K562 (cell line): ENCODE measurements around the gene GCDH. TPM values are rescaled to one million over a fixed set of nuclear protein-coding genes. Genes with fewer than 3 reads are reported as not detected.

Experiments
- CUX1 ChIP-seq: fragments of 200-800 bp; sonication (Bioruptor generic); IDR thresholded peaks from 2 replicates; pipeline ENCODE4 v1.6.1; 2016; ENCODE audit warnings: missing genetic modification characterization, missing compliant biosample characterization
- ETS2 ChIP-seq: IDR thresholded peaks from 2 replicates; pipeline ENCODE4 v1.6.1; 2016; ENCODE audit warnings: borderline replicate concordance, missing genetic modification characterization, mild to moderate bottlenecking, moderate library complexity, missing compliant biosample characterization; ENCODE audit not compliant: poor library complexity, severe bottlenecking
- GATA2 ChIP-seq: sonication (generic); formaldehyde crosslinking; IDR thresholded peaks from 2 replicates; pipeline ENCODE4 v1.4.0; 2020; ENCODE audit warnings: mild to moderate bottlenecking, missing genetic modification reagents
- GATAD2A ChIP-seq: fragments of 450-650 bp; IDR thresholded peaks from 2 replicates; pipeline ENCODE4 v1.6.1; 2017
- NUFIP1 ChIP-seq: fragments of 450-650 bp; IDR thresholded peaks from 2 replicates; pipeline ENCODE4 v1.6.1; 2018; ENCODE audit not compliant: partially characterized antibody
- SMARCC2 ChIP-seq: fragments of 450-650 bp; IDR thresholded peaks from 2 replicates; pipeline ENCODE4 v1.6.1; 2017; ENCODE audit warnings: antibody characterized with exemption, moderate library complexity, mild to moderate bottlenecking, low read depth
- SMC3 ChIP-seq: conservative IDR thresholded peaks from 2 replicates; pipeline ENCODE4 v1.6.1; 2011; ENCODE audit warnings: low read depth, low read length, improper control_type of control experiment; ENCODE audit not compliant: insufficient read depth
- TCF15 ChIP-seq: fragments of 250-450 bp; sonication (Bioruptor Pico); IDR thresholded peaks from 2 replicates; pipeline ENCODE4 v1.8.0; 2022; ENCODE audit warnings: moderate library complexity, mild to moderate bottlenecking, inconsistent platforms
- U2AF1 ChIP-seq: fragments of 200-400 bp; formaldehyde crosslinking; optimal IDR thresholded peaks from 2 replicates; pipeline ENCODE3; 2017; ENCODE audit warnings: mild to moderate bottlenecking, low read depth, low read length, moderate library complexity
- polyA plus RNA-seq, 8 experiments: library from polyadenylated mRNA; depleted of rRNA in 4 of 8; stranded (reverse) in 5 of 8; unstranded in 3 of 8; fragments of >200 nt; fragmentation: Nextera tagmentation in 2 of 8; fragmentation: Illumina TruSeq in 1 of 8; extraction: Ambion mirVana in 2 of 8; extraction: Trizol in 1 of 8; gene quantifications; 2 replicates each; pipeline versions ENCODE4 v1.2.1 to v1.2.3, GENCODE V29; 2011 to 2014; ENCODE audit warnings: inconsistent platforms in 1 of 8, missing spikeins in 1 of 8
- total RNA-seq, 7 experiments: library from RNA; depleted of rRNA in 6 of 7; stranded (reverse); fragments of >200 nt in 6 of 7; fragmentation: Illumina TruSeq in 2 of 7; extraction: Trizol in 2 of 7; gene quantifications; 2 replicates each; pipeline versions ENCODE4 v1.2.1 to v1.2.3, GENCODE V29; 2011 to 2021; ENCODE audit warnings: low replicate concordance in 1 of 7
- TF ChIP-seq, protein P1 (sequence below): fragments of 450-650 bp; IDR thresholded peaks from 2 replicates; pipeline ENCODE4 v1.6.1; 2016; ENCODE audit warnings: mild to moderate bottlenecking, moderate library complexity

The GCDH gene
- total and polyA plus RNA-seq, 9 of the 15 experiments (the other 6 are each of a cell fraction or from before 2014, with no cell fraction given) = 2.9 to 50.8 (median 19.1) TPM

- TF ChIP-seq, protein P1, sequence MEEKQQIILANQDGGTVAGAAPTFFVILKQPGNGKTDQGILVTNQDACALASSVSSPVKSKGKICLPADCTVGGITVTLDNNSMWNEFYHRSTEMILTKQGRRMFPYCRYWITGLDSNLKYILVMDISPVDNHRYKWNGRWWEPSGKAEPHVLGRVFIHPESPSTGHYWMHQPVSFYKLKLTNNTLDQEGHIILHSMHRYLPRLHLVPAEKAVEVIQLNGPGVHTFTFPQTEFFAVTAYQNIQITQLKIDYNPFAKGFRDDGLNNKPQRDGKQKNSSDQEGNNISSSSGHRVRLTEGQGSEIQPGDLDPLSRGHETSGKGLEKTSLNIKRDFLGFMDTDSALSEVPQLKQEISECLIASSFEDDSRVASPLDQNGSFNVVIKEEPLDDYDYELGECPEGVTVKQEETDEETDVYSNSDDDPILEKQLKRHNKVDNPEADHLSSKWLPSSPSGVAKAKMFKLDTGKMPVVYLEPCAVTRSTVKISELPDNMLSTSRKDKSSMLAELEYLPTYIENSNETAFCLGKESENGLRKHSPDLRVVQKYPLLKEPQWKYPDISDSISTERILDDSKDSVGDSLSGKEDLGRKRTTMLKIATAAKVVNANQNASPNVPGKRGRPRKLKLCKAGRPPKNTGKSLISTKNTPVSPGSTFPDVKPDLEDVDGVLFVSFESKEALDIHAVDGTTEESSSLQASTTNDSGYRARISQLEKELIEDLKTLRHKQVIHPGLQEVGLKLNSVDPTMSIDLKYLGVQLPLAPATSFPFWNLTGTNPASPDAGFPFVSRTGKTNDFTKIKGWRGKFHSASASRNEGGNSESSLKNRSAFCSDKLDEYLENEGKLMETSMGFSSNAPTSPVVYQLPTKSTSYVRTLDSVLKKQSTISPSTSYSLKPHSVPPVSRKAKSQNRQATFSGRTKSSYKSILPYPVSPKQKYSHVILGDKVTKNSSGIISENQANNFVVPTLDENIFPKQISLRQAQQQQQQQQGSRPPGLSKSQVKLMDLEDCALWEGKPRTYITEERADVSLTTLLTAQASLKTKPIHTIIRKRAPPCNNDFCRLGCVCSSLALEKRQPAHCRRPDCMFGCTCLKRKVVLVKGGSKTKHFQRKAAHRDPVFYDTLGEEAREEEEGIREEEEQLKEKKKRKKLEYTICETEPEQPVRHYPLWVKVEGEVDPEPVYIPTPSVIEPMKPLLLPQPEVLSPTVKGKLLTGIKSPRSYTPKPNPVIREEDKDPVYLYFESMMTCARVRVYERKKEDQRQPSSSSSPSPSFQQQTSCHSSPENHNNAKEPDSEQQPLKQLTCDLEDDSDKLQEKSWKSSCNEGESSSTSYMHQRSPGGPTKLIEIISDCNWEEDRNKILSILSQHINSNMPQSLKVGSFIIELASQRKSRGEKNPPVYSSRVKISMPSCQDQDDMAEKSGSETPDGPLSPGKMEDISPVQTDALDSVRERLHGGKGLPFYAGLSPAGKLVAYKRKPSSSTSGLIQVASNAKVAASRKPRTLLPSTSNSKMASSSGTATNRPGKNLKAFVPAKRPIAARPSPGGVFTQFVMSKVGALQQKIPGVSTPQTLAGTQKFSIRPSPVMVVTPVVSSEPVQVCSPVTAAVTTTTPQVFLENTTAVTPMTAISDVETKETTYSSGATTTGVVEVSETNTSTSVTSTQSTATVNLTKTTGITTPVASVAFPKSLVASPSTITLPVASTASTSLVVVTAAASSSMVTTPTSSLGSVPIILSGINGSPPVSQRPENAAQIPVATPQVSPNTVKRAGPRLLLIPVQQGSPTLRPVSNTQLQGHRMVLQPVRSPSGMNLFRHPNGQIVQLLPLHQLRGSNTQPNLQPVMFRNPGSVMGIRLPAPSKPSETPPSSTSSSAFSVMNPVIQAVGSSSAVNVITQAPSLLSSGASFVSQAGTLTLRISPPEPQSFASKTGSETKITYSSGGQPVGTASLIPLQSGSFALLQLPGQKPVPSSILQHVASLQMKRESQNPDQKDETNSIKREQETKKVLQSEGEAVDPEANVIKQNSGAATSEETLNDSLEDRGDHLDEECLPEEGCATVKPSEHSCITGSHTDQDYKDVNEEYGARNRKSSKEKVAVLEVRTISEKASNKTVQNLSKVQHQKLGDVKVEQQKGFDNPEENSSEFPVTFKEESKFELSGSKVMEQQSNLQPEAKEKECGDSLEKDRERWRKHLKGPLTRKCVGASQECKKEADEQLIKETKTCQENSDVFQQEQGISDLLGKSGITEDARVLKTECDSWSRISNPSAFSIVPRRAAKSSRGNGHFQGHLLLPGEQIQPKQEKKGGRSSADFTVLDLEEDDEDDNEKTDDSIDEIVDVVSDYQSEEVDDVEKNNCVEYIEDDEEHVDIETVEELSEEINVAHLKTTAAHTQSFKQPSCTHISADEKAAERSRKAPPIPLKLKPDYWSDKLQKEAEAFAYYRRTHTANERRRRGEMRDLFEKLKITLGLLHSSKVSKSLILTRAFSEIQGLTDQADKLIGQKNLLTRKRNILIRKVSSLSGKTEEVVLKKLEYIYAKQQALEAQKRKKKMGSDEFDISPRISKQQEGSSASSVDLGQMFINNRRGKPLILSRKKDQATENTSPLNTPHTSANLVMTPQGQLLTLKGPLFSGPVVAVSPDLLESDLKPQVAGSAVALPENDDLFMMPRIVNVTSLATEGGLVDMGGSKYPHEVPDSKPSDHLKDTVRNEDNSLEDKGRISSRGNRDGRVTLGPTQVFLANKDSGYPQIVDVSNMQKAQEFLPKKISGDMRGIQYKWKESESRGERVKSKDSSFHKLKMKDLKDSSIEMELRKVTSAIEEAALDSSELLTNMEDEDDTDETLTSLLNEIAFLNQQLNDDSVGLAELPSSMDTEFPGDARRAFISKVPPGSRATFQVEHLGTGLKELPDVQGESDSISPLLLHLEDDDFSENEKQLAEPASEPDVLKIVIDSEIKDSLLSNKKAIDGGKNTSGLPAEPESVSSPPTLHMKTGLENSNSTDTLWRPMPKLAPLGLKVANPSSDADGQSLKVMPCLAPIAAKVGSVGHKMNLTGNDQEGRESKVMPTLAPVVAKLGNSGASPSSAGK = no peak
- TF ChIP-seq GATAD2A (no peak), CUX1 (CRISPR knock-in tag) (no peak; the same call in 1 of the 2 replicates), ETS2 (tag) (no peak), NUFIP1 (no peak), U2AF1 (peak; percentile 56), SMARCC2 (no peak), GATA2 (no peak), TCF15 (no peak), SMC3 (no peak)
Measured at GRCh38 chr19:12933287-12934072, 42.5 kb downstream of the GCDH start, which contains the start of gene FARSA (continued).
